Activated CD4-positive, alpha-beta T cell treated with anti-CD3 and anti-CD28 coated beads for 48 hours (primary cell): ENCODE measurements around the gene C9orf40.

Source experiments
- DNase-seq: peaks from one replicate; pipeline ENCODE4 v3.0.0-alpha.2; 2020

The C9orf40 gene, protein sequence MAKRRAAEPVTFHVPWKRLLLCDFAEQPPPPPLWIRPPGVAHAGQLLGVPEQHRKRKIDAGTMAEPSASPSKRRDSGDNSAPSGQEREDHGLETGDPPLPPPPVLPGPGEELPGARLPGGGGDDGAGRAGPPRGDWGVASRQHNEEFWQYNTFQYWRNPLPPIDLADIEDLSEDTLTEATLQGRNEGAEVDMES

DNA sequence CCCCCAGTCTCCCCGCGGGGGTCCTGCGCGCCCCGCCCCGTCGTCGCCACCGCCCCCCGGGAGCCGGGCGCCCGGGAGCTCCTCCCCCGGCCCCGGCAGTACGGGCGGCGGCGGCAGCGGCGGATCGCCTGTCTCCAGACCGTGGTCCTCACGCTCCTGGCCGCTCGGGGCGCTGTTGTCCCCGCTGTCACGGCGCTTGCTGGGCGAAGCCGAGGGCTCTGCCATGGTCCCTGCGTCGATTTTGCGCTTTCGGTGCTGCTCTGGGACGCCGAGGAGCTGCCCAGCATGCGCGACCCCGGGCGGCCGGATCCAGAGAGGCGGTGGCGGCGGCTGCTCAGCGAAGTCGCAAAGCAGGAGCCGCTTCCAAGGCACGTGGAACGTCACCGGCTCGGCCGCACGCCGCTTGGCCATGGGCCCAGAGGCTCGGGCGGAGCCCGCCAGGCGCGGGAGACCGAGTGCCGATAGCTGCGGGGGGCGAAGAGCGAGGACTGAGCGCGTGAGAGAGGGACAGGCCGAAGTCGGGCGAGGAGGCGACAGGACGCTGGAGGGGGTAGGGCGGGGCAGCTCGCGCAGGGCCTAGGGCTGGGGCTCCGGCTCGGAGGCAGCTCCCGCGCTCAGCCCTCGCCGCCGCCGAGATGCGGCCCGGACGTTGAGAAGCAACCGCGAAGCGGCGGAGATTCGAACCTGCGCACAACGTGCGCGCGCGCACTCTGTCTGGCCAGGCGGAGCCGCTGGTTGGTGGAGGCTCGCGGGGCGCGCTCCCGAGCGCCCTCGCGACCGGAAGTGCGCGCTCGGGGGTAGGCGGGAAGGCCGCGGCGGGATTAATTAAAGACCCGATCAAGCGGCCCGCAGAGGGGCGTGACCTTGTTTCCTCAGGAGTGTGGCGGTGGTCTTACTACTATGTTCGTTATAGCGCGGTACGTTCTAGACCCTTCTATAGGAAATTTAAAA lies at the start of gene C9orf40:
TSS of gene C9orf40 (minus strand) at position 712 of the 951 bp plus-strand sequence. CDS start at position 411, 301 bp downstream.
- DNase-seq: peak; percentile 93

DNA sequence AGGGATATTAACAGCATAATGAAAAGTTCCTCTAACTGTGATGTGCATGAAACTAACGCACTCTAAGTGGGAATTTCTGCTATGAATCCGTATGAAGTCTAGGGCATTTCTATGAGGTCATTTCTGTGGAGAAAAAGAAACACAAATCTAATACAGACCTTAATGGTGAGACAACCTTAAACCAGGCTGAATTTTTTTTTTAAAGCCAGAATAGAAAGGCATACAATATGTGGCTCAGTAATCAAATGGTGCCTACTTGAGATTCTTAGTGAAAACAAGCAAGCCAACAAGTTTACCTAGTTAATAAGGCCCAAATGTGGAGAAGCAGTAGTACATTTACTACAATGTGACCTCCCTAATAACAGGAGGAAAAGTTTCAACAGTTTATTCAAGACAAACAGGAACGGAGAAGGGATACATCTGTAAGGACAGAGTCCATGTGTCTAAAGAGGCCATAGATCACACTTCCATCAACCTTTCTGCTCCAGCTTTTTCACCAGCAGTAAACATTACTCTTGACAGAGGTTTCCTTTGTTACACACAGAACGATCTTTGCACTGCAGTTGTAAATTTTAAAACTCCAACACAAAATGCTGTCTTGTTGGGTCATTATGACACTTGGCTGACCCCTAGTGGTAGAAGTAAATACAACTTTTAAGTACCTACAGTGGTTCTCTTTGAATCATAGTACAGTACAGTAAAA lies 49.2 kb upstream of the C9orf40 start:
- DNase-seq: no peak

DNA sequence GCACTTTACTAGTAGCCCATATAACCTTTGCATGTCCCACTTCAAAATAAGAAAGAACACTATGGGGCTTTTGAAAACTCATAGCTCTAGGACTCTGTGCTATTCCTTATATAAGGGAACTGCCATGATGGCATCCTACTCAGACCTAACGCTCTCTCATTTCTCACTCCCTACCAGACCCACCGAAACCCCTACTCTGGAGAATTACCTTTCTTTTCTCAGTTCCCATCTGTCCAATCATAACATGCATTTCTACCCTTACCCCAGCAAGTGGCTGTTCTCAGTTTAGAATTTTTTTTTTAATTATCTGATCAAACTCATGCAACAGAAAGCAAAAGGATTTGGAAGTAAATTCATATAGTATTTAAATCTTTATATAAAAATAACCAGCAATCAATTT lies 48.1 kb upstream of the C9orf40 start:
- no peak for DNase-seq

DNA sequence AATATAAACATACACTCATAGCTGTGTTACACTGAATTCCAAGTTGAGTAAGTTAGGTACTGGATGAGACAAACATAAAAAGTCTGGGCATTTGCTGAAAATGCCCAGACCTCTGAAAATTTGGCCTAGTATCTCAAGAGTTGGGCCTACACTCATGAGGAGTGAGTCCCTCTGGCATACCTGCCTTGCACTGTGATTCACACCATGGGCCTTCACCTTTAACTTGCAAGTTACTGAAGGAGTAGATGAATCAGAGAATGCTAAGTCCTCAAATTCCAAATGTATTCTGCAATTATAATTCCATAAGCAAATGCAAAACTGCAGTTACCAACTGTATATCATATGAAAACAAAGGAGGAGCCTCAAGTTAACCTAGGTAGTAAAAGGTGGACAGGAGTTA lies 32.3 kb upstream of the C9orf40 start:
- no peak for DNase-seq

DNA sequence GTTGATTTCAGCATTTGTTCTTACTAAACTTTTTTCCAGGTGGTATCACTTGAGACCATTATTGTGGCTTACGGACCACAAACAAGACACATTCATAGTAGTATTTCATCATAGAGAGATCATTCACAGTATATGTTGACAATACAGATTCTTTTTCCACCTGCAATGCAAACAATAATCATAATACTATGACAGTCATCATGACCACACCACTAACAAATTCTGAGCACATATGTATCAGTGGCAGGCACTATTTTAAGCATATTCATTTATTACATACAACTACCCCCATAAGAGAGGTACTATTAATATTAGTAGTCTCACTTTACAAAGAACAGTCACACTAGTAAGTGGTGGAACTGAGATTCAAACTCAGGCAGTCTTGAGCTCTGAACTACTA lies 31.0 kb upstream of the C9orf40 start:
- no peak for DNase-seq

DNA sequence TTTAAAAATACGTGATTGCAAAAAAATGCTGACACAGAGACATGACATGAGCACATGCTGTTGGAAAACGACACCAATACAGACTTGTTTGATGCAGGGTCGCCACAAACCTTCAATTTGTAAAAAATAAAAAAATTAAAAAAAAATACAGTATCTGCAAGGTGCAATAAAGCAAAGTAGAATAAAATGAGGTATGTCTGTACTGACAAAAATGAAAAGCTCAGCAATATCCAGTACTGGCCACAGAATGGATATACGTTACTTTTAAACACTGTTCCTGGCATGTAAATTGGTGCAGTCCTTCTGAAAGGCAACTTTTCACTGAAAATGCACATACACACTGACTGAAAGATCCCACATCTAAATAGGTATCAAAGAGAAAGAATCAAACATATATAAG lies 27.1 kb upstream of the C9orf40 start:
- no peak for DNase-seq

DNA sequence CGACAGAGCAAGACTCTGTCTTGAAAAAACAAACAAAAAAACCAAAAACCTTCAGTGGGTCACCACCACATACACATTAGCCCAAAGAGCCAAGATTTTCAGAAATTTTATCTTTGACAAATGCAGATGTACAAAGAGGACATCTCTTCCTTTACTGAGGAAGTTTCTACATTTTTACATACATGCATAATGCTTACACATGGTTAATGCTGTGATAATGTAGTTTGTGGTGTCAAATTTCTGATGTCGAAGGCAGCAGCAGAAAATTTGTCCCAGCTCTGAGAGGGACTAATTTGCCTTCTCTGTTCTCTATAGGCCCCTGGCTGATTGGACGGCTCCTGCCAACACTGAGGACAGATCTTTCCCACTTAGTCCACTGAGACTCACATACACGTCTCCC lies 24.6 kb upstream of the C9orf40 start:
- no peak for DNase-seq

DNA sequence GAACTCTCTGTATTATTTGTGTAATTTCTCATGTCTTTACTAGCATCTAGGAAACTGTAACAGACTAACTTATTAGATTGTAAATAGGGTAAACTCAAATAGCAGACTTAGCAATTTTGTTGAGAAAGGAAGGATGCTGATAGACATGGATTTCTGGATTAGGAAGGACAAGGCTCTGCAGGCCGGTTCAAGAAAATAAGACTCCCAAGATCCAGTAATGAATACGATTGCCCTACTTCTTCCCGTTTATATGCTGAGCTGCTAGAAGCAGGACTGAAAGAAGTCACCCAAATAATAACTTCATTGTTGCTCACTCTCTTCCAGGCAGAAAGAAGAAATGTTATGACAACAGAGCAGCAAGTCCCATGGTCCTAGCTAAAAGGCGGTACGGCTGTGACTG lies 22.8 kb upstream of the C9orf40 start:
- no peak for DNase-seq

DNA sequence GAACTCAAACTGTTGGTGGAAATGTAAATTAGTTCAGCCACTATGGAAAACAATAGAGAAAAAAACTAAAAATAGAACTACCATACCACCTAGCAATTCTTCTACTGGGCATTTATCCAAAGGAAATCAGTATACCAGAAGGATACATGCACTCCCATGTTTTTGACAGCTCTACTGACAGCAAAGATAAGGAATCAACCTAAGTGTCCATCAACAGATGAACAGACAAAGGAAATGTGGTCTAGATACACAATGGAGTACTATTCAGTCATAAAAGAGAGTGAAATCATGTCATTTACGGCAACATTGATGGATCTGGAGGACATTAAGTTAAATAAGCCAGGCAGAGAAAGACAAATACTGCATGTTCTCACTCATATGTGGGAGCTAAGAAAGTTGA lies 21.8 kb upstream of the C9orf40 start:
- no peak for DNase-seq

DNA sequence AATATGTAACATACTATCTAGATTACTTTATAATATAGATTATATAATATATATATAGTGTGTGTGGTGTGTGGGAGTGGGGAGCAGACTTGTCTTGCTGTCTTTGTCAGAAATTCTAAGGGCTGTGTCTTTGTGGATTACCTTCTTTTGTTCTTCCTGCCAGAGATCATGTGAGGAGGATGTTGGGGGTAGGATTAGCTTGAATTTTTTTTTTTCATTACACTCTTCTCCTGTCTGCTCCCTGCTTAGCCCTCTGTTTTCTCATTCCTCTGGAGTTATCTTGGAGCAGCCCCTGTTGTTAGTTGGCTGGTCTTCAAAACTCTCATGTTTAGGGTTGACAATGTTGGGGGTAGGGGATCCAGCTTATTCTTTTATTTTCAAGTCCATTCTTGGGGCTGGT lies 21.0 kb upstream of the C9orf40 start:
- DNase-seq: no peak

DNA sequence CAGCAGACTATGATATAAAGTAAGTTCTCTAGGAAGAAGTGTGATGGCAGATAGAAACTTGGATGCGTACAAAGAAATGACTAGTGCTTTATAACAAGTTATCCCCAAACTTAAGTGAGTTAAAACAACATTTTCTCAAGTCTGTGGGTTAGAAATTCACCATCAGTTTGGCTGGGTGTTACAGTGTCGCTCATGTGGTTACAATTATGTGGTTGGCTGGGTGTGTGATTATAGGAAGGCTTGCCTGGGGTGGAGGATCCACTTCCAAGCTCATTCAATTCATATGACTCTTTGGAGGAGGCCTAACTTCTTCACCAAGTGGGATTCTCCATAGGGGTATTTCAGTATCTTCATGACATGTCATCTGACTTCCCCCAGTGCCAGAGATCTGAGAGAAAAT lies 10.3 kb upstream of the C9orf40 start:
- DNase-seq: no peak

DNA sequence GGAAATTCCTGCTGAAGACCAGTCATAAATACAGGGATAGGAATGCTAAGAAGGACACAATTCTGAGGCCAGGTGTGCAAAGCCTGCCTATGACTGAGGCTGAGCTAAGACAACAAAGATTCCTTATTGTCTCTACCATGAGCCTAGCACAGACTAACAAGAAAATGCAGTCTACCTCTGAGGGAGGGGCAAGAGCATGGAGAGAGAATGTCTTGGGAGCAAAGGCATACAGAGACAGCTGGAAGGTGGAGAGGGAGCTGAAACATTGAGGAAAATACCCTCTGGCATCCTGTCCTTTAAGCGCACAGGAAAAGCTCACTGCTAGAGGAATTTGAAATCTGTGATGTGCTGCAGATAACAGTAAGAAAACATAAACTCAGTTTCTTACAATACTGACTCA lies 8.8 kb upstream of the C9orf40 start:
- no peak for DNase-seq

DNA sequence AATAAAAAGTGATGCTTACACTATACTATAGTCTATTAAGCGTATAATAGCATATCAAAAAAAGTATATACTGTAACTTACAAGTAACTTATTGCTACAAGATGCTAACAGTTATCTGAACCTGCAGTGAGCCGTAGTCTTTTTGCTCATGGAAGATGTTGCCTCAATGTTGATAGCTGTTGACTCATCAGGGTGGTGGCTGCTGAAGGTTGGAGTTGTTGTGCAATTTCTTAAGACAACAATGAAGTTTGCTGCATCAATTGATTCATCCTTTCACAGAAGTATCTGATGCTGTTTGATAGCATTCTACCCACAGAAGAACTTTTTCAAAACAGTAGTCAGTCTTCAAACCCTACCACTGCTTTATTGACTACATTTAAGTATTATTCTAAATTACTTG lies 7.8 kb upstream of the C9orf40 start:
- no peak for DNase-seq

DNA sequence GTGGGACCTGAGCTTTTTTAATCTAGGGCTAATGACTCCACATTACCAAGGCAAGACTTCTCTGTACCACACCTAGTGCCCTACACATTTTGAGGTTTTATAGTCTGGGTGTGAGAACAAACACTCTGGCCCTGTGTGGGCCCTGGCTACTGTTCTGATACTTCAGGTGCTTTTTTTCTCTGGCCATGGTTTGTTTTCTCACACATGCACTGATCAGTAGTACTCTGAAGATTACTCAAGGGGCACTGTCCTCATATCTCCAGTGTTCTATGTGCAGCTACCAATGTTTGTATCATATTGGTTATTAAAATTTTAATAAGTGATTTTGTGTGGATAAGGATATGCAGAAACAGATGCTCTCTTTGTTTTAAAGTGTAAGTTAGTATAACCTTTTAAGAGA lies 5.9 kb upstream of the C9orf40 start:
- no peak for DNase-seq

DNA sequence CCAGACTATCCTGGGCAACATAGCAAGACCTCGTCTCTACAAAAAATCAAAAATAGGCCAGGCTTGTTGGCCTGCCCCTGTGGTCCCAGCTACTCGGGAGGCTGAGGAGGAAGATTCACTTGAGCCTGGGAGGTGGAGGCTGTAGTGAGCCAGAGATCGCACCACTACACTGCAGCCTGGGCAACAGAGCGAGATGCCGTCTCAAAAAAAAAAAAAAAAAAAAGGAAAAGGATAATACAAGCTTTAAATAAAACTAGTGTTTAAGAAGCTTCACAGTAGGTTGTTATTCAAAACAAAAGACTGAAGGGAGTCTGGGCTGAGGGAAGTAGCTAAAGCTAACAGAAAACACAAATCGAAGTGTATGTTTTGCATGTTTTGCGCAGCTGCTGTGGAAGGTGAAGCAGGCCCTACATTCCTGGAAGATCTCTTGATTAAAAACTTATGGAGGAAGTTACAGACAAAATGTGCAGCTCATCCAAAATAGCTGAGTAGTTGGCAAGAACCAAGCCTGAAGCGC lies 581 bp upstream of the C9orf40 start:
- DNase-seq: peak; percentile 10

DNA sequence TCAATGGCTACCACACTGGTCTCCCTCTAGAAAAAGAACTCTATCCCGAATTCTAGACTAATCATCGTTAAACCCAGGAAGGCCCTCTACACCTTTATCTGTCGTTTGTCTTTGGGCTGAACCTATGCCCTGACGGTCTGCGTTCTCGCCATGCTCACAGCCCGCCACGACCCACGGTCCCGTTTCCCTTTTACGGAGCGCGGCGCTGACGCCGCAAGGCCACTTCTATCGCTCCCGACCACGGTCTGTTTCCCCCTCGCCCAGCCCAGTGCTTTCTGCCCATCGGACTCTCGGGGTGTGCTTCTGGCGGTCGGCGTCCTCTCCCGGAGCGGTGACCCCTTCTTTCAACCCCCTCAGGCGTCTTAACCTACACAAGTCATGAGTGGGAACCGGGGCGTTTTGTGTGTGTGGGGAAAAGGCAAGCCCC lies 974 bp downstream of the C9orf40 start:
- DNase-seq: peak; percentile 56

DNA sequence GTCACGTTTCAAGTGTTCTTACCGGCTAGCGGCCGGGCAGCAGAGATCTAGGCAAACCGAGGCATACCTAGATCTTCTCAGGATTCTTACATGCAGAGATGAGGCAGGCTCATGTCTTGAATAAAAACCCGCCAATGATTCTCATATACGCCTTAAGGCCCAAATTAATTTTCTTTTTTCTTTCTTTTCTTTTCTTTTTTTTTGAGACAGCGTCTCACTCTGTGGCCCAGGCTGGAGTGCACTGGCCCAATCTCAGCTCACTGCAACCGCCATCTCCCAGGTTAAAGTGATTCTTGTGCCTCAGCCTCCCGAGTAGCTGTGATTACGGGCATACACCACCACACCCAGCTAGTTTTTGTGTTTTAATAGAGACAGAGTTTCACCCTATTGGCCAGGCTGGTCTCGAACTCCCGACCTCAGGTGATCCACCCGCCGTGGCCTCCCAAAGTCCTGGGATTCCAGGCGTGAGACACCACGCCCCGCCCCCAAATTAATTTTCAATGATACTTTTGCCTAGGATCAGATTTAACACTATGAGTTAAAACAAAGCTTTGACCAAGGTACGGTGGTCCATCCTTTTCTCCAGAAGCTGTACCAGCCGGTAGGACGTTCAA lies 1.5 kb downstream of the C9orf40 start:
- DNase-seq: no peak

DNA sequence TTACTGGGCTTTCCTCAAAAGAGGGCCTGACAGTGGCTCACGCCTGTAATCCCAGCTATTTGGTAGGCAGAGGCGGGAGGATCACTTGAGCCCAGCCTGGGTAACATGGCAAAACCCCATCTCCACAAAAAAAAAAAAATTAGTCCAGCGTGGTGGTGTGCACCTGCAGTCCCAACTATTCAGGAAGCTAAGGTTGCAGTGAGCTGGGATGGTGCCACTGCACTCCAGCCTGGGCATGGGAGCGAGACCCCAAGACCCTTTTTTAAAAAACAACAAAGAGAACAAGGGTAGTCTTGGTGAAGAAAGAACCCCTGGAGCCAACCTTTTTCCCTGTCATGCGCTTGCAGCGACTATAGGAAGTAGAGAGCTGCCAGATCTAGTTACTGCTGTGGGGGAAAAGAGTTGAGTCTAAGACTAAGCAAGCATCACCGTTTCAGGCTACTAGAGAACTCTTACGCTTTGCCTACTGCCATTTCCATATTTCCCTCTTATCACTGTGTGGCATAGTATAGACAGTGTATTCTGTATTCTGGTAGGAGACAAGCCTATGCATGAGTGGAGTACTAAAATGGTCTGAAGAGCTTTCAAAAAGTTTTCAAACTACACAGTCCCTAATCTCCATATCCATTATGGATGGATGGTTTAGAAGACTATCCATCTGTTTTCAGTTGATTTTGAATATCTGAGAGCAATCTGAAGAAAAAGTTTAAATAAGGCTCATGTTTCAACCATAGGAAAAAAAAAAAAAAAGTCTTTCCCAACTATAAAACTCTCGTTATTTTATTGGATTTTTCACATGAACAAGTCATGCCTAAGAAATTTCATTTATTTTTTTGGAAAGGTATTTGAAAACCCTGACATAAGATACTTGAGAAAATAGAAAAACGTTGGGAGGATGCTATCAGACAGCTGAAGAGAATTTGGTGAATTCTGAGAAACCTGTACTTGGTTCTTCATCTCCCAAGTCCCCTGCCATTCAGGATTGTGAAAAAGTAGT lies 2.6 kb downstream of the C9orf40 start:
- DNase-seq: no peak

DNA sequence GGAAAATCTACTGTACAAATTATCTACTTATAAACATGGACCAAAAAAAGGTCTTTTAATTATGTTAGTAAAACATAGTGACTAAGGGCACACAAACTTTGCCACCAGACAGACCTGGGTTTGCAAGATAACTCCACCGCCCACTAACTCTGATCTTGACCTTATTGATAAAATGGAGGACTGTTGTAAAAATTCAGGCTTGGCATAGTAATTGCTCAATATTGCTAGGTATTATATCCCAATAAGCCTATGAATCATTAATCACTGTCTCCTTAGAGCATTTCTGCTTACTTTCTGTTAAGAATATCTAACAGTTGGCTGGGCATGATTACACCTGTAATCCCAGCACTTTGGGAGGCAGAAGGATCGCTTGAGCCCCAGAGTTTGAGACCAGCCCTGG lies 3.8 kb downstream of the C9orf40 start:
- DNase-seq: no peak

DNA sequence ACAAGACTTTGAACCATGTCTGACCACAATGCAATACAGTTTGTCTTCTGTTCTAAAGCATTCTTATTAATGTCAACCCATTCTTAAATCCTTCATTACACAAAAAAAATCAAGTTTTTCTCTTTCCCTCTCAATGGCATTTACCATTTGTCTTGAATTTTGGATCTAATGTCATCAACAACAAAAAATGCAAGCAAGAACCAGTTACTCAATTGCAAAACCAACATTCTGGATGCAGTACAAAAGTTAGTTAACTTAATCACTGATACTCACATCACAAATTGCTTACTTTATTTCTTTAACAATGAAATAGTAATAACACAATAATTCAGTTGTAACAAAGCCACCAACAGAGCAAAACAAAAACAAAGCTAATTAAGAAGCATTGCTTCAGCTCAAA lies 6.0 kb downstream of the C9orf40 start:
- DNase-seq: no peak

DNA sequence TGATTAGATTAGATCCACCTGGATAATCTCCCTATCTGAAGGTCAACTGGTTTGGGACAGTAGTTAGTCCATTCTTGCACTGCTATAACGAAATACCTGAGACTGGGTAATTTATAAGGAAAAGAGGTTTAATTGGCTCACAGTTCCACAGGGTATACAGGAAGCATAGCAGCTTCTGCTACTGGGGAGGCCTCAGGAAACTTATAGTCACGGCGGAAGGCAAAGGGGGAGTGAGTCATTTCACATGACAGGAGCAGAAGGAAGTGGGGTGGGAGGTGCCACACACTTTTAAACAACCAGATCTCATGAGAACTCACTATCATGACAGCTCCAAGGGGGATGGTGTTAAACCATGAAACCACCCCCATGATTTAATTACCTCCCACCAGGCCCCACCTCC lies 9.9 kb downstream of the C9orf40 start:
- peak; percentile 53 for DNase-seq

DNA sequence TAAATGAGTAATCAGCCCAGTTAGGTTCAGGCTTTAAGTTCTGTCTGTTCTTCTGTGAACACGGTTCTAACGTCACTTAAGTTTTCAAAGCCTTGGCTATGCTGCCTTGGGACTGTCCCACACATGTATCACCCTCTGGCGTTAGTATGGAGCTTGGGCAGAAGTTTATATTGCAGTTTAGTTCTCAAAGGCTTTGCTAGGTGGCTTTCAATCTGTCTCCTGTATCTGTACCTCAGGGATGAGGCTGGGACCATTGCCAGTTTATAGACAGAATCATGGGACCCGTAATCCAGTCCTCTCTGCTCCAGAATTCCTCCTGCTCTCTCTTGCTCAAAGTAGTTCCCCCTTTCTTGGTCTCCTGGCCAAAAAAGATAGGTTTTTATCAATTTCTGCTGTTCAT lies 12.1 kb downstream of the C9orf40 start:
- no peak for DNase-seq
